H1 (cell line): Measurements from ENCODE around the gene SNED1. TPM values are rescaled to one million over a fixed set of nuclear protein-coding genes. Genes with fewer than 3 reads are reported as not detected.
A peak's percentile ranks its signal among the peaks of the same experiment; 100 is the strongest.

Experiments used
- CTCF ChIA-PET: fragments of 300-600 bp; sonication (Branson Sonifier 250); formaldehyde crosslinking; loops from one replicate; lab custom pipeline; 2021; ENCODE audit not compliant: partially characterized antibody; lab: Charles Lee
- POLR2A ChIA-PET: fragments of 300-600 bp; sonication (Branson Sonifier 250); formaldehyde crosslinking; loops from one replicate; lab custom pipeline; 2021; ENCODE audit warnings: inconsistent platforms; ENCODE audit not compliant: partially characterized antibody; lab: Charles Lee
- DNase-seq, 2 experiments: peaks; one replicate each; pipeline versions ENCODE4 v3.0.0 to v3.0.0-alpha.2; 2010 to 2022; ENCODE audit warnings: low spot score in 2 of 2, low read depth in 1 of 2, mixed read lengths in 1 of 2
- FAIRE-seq: peaks from 2 replicates; lab custom pipeline; 2011; peaks lifted over from hg19 to GRCh38; lab: Jason Lieb, UNC
- H2AFZ ChIP-seq: 2 replicates; pipeline ENCODE4 v1.8.1; 2012; ENCODE audit warnings: low read length, inconsistent platforms
- H2AK5ac ChIP-seq: 2 replicates; pipeline ENCODE4 v1.6.1; 2013; ENCODE audit warnings: low read depth, low read length
- H2BK120ac ChIP-seq: replicated peaks from 2 replicates; pipeline ENCODE3; 2013; ENCODE audit warnings: low read depth, low read length, inconsistent platforms
- H2BK12ac ChIP-seq: 2 replicates; pipeline ENCODE4 v1.6.1; 2013; ENCODE audit warnings: low read depth, low read length
- H2BK15ac ChIP-seq: 2 replicates; pipeline ENCODE4 v1.6.1; 2013; ENCODE audit warnings: low read length
- H2BK20ac ChIP-seq: 2 replicates; pipeline ENCODE4 v1.6.1; 2013; ENCODE audit warnings: low read length
- H2BK5ac ChIP-seq: 2 replicates; pipeline ENCODE4 v1.6.1; 2013; ENCODE audit warnings: low read depth, low read length
- H3K14ac ChIP-seq: 2 replicates; pipeline ENCODE4 v1.6.1; 2013; ENCODE audit warnings: inconsistent platforms; ENCODE audit not compliant: insufficient read length
- H3K18ac ChIP-seq: 2 replicates; pipeline ENCODE4 v1.6.1; 2013; ENCODE audit warnings: low read length; ENCODE audit errors: extremely low read depth
- H3K23ac ChIP-seq: 2 replicates; pipeline ENCODE4 v1.6.1; 2013; ENCODE audit warnings: inconsistent platforms; ENCODE audit not compliant: insufficient read length
- H3K23me2 ChIP-seq: 2 replicates; pipeline ENCODE4 v1.6.1; 2013; ENCODE audit warnings: low read depth, low read length
- H3K27ac ChIP-seq: 2 replicates; pipeline ENCODE4 v1.6.1; 2011; ENCODE audit warnings: low read depth, low read length, inconsistent platforms
- H3K27me3 ChIP-seq, 4 experiments: replicated peaks in 1 of 4; 1 replicate in 1 of 4; 2 replicates in 3 of 4; pipeline versions ENCODE4 v1.6.1 to v1.8.1; 2011 to 2013; ENCODE audit warnings: low read length in 3 of 4, mild to moderate bottlenecking in 3 of 4, inconsistent platforms in 2 of 4, mixed read lengths in 2 of 4, moderate library complexity in 1 of 4; ENCODE audit not compliant: control insufficient read depth in 3 of 4, insufficient read depth in 3 of 4; ENCODE audit errors: extremely low read depth in 1 of 4
- H3K36me3 ChIP-seq, 4 experiments: 2 replicates each; pipeline versions ENCODE4 v1.6.1 to v1.8.1; 2011 to 2013; ENCODE audit warnings: mild to moderate bottlenecking in 4 of 4, low read length in 3 of 4, moderate library complexity in 2 of 4, control low read depth in 1 of 4, inconsistent platforms in 1 of 4; ENCODE audit not compliant: insufficient read depth in 4 of 4, control insufficient read depth in 2 of 4
- H3K4ac ChIP-seq: replicated peaks from 2 replicates; pipeline ENCODE3; 2013; ENCODE audit warnings: low read length, low read depth, mixed read lengths, inconsistent platforms; ENCODE audit not compliant: insufficient read length
- H3K4me1 ChIP-seq, 4 experiments: replicated peaks in 1 of 4; 1 replicate in 1 of 4; 2 replicates in 3 of 4; pipeline versions ENCODE4 v1.6.1 to v1.8.1; 2011 to 2013; ENCODE audit warnings: low read length in 3 of 4, inconsistent platforms in 2 of 4, mixed read lengths in 1 of 4; ENCODE audit not compliant: insufficient read depth in 4 of 4, control insufficient read depth in 3 of 4
- H3K4me2 ChIP-seq, 2 experiments: 2 replicates each; pipeline versions ENCODE4 v1.6.1 to v1.8.1; 2011 to 2013; ENCODE audit warnings: low read depth in 2 of 2, low read length in 2 of 2, control low read depth in 1 of 2, inconsistent platforms in 1 of 2, mild to moderate bottlenecking in 1 of 2; ENCODE audit not compliant: insufficient read depth in 1 of 2
- H3K4me3 ChIP-seq, 4 experiments: fragments of 200-600, 300-600 bp in 1 of 4; sonication (generic), shearing (Covaris generic), sonication (Bioruptor Twin) in 1 of 4; 2 replicates each; pipeline versions ENCODE4 v1.5.1 to v1.8.1; 2011 to 2016; ENCODE audit warnings: low read length in 4 of 4, low read depth in 3 of 4, control low read depth in 2 of 4, inconsistent platforms in 2 of 4, mild to moderate bottlenecking in 2 of 4, mixed read lengths in 1 of 4, moderate library complexity in 1 of 4; ENCODE audit not compliant: insufficient read depth in 2 of 4; ENCODE audit errors: extremely low read depth in 1 of 4
- H3K56ac ChIP-seq: replicated peaks from 2 replicates; pipeline ENCODE3; 2013; ENCODE audit warnings: low read depth, mild to moderate bottlenecking, mixed read lengths, low read length, inconsistent platforms; ENCODE audit not compliant: insufficient read length
- H3K79me1 ChIP-seq: 2 replicates; pipeline ENCODE4 v1.6.1; 2013; ENCODE audit warnings: low read depth, low read length, control low read depth
- H3K79me2 ChIP-seq, 2 experiments: 2 replicates each; pipeline versions ENCODE4 v1.6.1 to v1.8.1; 2012 to 2013; ENCODE audit warnings: low read length in 2 of 2, mild to moderate bottlenecking in 2 of 2, inconsistent platforms in 1 of 2; ENCODE audit not compliant: insufficient read depth in 2 of 2, control insufficient read depth in 1 of 2
- H3K9ac ChIP-seq, 4 experiments: replicated peaks in 1 of 4; 1 replicate in 1 of 4; 2 replicates in 3 of 4; pipeline versions ENCODE4 v1.6.1 to v1.8.1; 2011 to 2013; ENCODE audit warnings: low read depth in 3 of 4, low read length in 3 of 4, control low read depth in 2 of 4, mild to moderate bottlenecking in 2 of 4, moderate library complexity in 2 of 4, inconsistent platforms in 1 of 4; ENCODE audit errors: extremely low read depth in 1 of 4
- H3K9me3 ChIP-seq, 2 experiments: 2 replicates each; pipeline versions ENCODE4 v1.6.1 to v1.8.1; 2012 to 2013; ENCODE audit warnings: mild to moderate bottlenecking in 2 of 2, moderate library complexity in 2 of 2, control low read depth in 1 of 2, inconsistent platforms in 1 of 2, low read depth in 1 of 2, low read length in 1 of 2, mixed read lengths in 1 of 2; ENCODE audit not compliant: insufficient read depth in 2 of 2
- H4K20me1 ChIP-seq, 2 experiments: replicated peaks in 1 of 2; 2 replicates each; pipeline versions ENCODE3 to v1.8.1; 2011 to 2013; ENCODE audit warnings: inconsistent platforms in 2 of 2, low read length in 2 of 2, mild to moderate bottlenecking in 1 of 2; ENCODE audit not compliant: insufficient read depth in 2 of 2, control insufficient read depth in 1 of 2
- H4K5ac ChIP-seq: 2 replicates; pipeline ENCODE4 v1.6.1; 2013; ENCODE audit warnings: low read length, low read depth, mixed read lengths, inconsistent platforms; ENCODE audit not compliant: insufficient read length
- H4K8ac ChIP-seq: 2 replicates; pipeline ENCODE4 v1.8.0; 2013; ENCODE audit warnings: mild to moderate bottlenecking, moderate library complexity, low read length, inconsistent platforms; ENCODE audit not compliant: insufficient read depth; ENCODE audit errors: extremely low read depth
- H4K91ac ChIP-seq: replicated peaks from 2 replicates; pipeline ENCODE3; 2013; ENCODE audit warnings: low read length, mixed read lengths, inconsistent platforms; ENCODE audit not compliant: insufficient read length
- CHD2 ChIP-seq: IDR thresholded peaks from 2 replicates; pipeline ENCODE4 v1.6.1; 2012; ENCODE audit warnings: low read length, improper control_type of control experiment
- EGR1 ChIP-seq: IDR thresholded peaks from 2 replicates; pipeline ENCODE4 v1.6.1; 2011; ENCODE audit warnings: low read depth, low read length, borderline replicate concordance
- EZH2 ChIP-seq: fragments of 200-600 bp; sonication (generic); IDR thresholded peaks from 2 replicates; pipeline ENCODE4 v1.7.1; 2012; ENCODE audit warnings: low read depth, mild to moderate bottlenecking, moderate library complexity, low read length, inconsistent platforms; ENCODE audit not compliant: severe bottlenecking
- SIX5 ChIP-seq: IDR thresholded peaks from 2 replicates; pipeline ENCODE4 v1.6.1; 2011; ENCODE audit warnings: mild to moderate bottlenecking, low read depth, low read length
- SRF ChIP-seq: IDR thresholded peaks from 2 replicates; pipeline ENCODE4 v1.6.1; 2011; ENCODE audit warnings: mild to moderate bottlenecking, low read depth, low read length, moderate library complexity
- WGBS, 2 experiments: shearing (Covaris generic) in 1 of 2; methylation state at CpG; one replicate each; pipeline versions ENCODE4 v1.1.6 to v1.1.7; 2013 to 2015; ENCODE audit warnings: low lambda C conversion rate in 2 of 2, mixed read lengths in 2 of 2, inconsistent platforms in 1 of 2, low coverage in 1 of 2, missing lambda C conversion rate in 1 of 2; ENCODE audit not compliant: insufficient replicate concordance in 2 of 2, insufficient coverage in 1 of 2, insufficient read length in 1 of 2; ENCODE audit errors: extremely low coverage in 1 of 2, missing lambda C conversion rate in 1 of 2; 5-methylcytosine and 5-hydroxymethylcytosine counted together
- polyA plus RNA-seq, 7 experiments: library from polyadenylated mRNA; depleted of rRNA in 3 of 7; stranded (reverse) in 5 of 7; unstranded in 2 of 7; fragments of >200 nt in 5 of 7; fragments of 200-250 nt in 2 of 7; gene quantifications; 1 replicate in 5 of 7; 2 replicates in 1 of 7; 4 replicates in 1 of 7; pipeline versions ENCODE4 v1.2.1 to v1.2.3, GENCODE V29; 2011 to 2013; ENCODE audit warnings: missing spikeins in 2 of 7, mixed read lengths in 2 of 7
- total RNA-seq: library from RNA; stranded (reverse); fragmentation: NEBNext Ultra II Directional; extraction: Animal tissue kit (Norgen Biotek cat#: 25700); gene quantifications from 2 replicates; pipeline ENCODE4 v1.2.1, GENCODE V29; 2021
- TF ChIP-seq, protein P1 (sequence below): IDR thresholded peaks from 2 replicates; pipeline ENCODE4 v1.6.1; 2012; ENCODE audit warnings: inconsistent platforms

SNED1 gene
- total and polyA plus RNA-seq, 2 of the 8 experiments (the other 6 are each of a cell fraction or from before 2014, with no cell fraction given) = 1.9 TPM

DNA sequence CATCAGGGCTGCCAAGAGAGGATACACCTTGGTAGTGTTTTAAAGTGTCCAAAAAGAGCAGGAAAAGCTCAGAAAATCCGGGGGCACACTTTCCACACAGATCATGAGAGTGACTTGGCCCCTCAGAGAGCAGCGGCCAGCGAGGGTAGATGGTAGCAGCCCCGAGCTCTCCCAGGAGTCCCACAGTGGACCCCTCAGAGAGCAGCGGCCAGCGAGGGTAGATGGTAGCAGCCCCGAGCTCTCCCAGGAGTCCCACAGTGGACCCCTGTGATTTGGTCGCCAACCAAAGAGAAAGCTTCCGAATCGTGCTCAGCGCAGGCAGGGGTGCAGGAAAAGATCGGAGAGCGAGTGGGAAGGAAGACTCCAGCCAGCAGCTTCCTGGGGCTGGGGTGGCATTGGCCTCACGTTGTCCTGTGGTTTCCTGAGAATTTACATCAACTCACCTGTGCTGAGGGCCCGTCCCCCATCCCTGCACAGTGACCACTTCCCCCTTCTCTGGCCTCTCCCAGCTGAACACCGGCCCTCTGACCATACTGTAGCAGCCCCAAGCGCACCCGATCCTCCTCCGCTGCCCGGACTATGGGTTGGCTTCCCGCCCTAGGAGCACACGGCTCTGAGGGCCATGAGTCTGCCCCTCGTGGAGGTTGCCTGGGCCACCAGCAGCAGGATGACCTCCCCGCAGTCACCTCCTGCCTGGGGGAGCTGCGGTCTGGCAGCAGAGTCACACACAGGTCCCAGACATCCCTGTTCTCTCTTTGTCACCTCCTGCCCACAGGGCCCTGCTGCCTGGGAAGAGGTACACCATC lies 69.9 kb downstream of the SNED1 start:
- H3K27ac ChIP-seq = no peak overlapping the region
- CTCF ChIA-PET = interaction anchor here (0.5 to 2.3 kb wide), 12 partner anchors 10 to 933 kb away, joined by 3 to 12 read pairs (median 4); no protein-coding TSS in a partner anchor

More for the DNA sequence above, 69.9 kb downstream of the SNED1 start:
- Histone ChIP-seq H4K8ac (no peak overlapping the region), H2AFZ (no peak overlapping the region), H3K56ac (no peak overlapping the region), H4K5ac (no peak overlapping the region), H3K4me3 (no peak overlapping the region), H2BK20ac (no peak overlapping the region), H3K9ac (no peak overlapping the region), H3K23ac (no peak overlapping the region), H3K14ac (no peak overlapping the region), H2BK15ac (no peak overlapping the region), H3K4me2 (no peak overlapping the region), H3K4me1 (peaks cover 0 to 5% (median 2%) of the 10 kb centered on the region in 4 experiments; a peak in 3 of 7 replicates), H3K4ac (no peak overlapping the region), H4K91ac (no peak overlapping the region), H2BK5ac (no peak overlapping the region), H2AK5ac (no peak overlapping the region), H3K79me1 (no peaks in the 10 kb centered on the region), H3K23me2 (no peaks in the 10 kb centered on the region), H3K79me2 (no peaks in the 10 kb centered on the region), H3K9me3 (no peaks in the 10 kb centered on the region), H2BK12ac (no peak overlapping the region), H4K20me1 (no peaks in the 10 kb centered on the region), H3K18ac (no peak overlapping the region), H3K36me3 (no peaks in the 10 kb centered on the region), H2BK120ac (no peak overlapping the region), H3K27me3 (no peaks in the 10 kb centered on the region)
- WGBS, 2 experiments = 89% methylated on average over 22 of the region's 25 CpGs; no CpG with 5 or more reads in 1 of the 2 experiments
- POLR2A ChIA-PET = no interaction called here
- FAIRE-seq (no peak), DNase-seq (no peak)
- TF ChIP-seq EZH2 (no peak), CHD2 (no peak), SRF (no peak), EGR1 (no peak), SIX5 (no peak)
- TF ChIP-seq, protein P1, sequence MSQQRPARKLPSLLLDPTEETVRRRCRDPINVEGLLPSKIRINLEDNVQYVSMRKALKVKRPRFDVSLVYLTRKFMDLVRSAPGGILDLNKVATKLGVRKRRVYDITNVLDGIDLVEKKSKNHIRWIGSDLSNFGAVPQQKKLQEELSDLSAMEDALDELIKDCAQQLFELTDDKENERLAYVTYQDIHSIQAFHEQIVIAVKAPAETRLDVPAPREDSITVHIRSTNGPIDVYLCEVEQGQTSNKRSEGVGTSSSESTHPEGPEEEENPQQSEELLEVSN = peak; percentile 43; the same call in 1 of the 2 replicates
